ENCODE results near the gene LSM14B.
A peak's percentile ranks its signal among the peaks of the same experiment; 100 is the strongest.

The LSM14B gene

DNA sequence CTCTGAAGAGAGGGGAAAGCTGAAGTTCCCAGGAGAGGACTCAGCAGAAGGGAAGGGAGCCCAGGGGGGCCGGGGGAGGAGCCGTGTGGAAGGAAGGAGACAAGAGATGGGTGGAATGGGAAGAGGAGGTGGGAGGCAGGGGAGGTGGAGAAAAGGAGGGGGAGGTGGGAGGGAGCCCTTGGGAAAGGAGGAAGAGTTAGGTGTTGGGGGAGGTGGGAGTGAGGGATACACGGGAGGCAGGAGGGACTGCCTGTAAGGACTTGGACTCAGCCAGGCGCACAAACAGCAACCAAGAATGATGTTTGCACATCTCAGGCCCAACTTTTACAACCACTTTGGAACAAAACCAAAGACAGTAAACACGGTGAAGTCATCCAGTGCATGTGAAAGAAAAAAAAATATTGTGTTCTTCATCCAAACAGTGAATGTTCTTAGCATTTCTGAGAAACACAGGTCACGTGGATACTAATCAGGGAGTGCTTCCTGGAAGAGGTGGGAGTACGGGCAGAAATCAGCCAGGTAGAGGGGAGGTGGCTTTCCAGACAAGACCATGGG lies 17.4 kb upstream of the LSM14B start:
- Histone ChIP-seq H3K79me1 (ENCODE audit: low read length) (no peaks in the 10 kb centered on the region), H3K4me3 (ENCODE audit: low read depth, low read length) (no peak overlapping the region), H3K4me1 (ENCODE audit: control insufficient read depth in 1 of 2, insufficient read depth in 2 of 2, low read length in 2 of 2) (no peaks in the 10 kb centered on the region), H4K91ac (ENCODE audit: low read depth, low read length) (no peak overlapping the region), H2AK5ac (ENCODE audit: low read length) (no peak overlapping the region), H2AFZ (ENCODE audit: insufficient read depth, low read length, poor library complexity) (no peak overlapping the region), H3K14ac (ENCODE audit: low read length) (no peak overlapping the region), H3K36me3 (ENCODE audit: control insufficient read depth in 1 of 2, insufficient read depth in 2 of 2, low read length in 2 of 2) (no peaks in the 10 kb centered on the region), H2BK12ac (ENCODE audit: low read length) (no peak overlapping the region), H3K27ac (ENCODE audit: low read depth, low read length) (no peak overlapping the region), H3K27me3 (ENCODE audit: insufficient read depth, low read length) (no peaks in the 10 kb centered on the region), H3K9ac (ENCODE audit: low read length) (no peak overlapping the region), H3K18ac (ENCODE audit: low read length) (no peak overlapping the region), H3K4me2 (ENCODE audit: low read length) (no peak overlapping the region), H3K79me2 (ENCODE audit: control insufficient read depth, insufficient read depth, low read length, poor library complexity) (no peaks in the 10 kb centered on the region), H4K8ac (ENCODE audit: low read depth, low read length) (no peak overlapping the region), H2BK120ac (ENCODE audit: insufficient read depth, low read length, poor library complexity) (no peak overlapping the region), H3K9me3 (ENCODE audit: insufficient read depth, low read depth, low read length) (peaks cover 22% of the 10 kb centered on the region), H2BK5ac (ENCODE audit: low read depth, low read length, poor library complexity) (no peak overlapping the region), H3K4ac (ENCODE audit: low read depth, low read length) (no peak overlapping the region), H4K12ac (ENCODE audit: low read depth, low read length) (no peak overlapping the region), H3K23ac (ENCODE audit: low read length) (no peak overlapping the region)
- WGBS (ENCODE audit: extremely low coverage, insufficient coverage, insufficient read length): no CpG with 5 or more reads among the region's 7 CpGs
- no peak for DNase-seq

DNA sequence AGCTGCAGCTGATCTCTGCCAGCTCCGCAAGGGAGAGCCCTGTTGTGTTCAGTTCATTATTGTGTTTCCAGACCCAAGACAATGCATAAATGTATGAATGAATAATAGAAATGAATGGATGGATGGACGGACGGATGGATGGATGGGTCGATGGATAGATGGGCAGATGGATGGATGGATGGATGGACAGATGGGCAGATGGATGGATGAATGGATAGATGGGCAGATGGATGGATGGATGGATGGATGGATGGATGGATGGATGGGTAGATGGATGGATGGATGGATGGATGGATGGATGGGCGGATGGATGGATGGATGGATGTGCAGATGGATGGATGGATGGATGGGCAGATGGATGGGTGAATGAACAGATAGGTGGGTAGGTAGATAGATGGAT lies 16.7 kb upstream of the LSM14B start:
- H3K27me3 ChIP-seq (ENCODE audit: insufficient read depth, low read length): no peaks in the 10 kb centered on the region
- no peak overlapping the region for H3K9ac ChIP-seq (ENCODE audit: low read length)
- no peak overlapping the region for H3K14ac ChIP-seq (ENCODE audit: low read length)
- no peaks in the 10 kb centered on the region for H3K36me3 ChIP-seq (ENCODE audit: control insufficient read depth in 1 of 2, insufficient read depth in 2 of 2, low read length in 2 of 2)
- no peak overlapping the region for H2AK5ac ChIP-seq (ENCODE audit: low read length)
- H4K91ac ChIP-seq (ENCODE audit: low read depth, low read length): no peak overlapping the region
- H3K18ac ChIP-seq (ENCODE audit: low read length): no peak overlapping the region
- no peak overlapping the region for H3K23ac ChIP-seq (ENCODE audit: low read length)
- no peak overlapping the region for H2AFZ ChIP-seq (ENCODE audit: insufficient read depth, low read length, poor library complexity)
- no peak overlapping the region for H2BK12ac ChIP-seq (ENCODE audit: low read length)
- no peaks in the 10 kb centered on the region for H3K79me1 ChIP-seq (ENCODE audit: low read length)
- no peak overlapping the region for H2BK120ac ChIP-seq (ENCODE audit: insufficient read depth, low read length, poor library complexity)
- H3K4me2 ChIP-seq (ENCODE audit: low read length): no peak overlapping the region
- no peak overlapping the region for H2BK5ac ChIP-seq (ENCODE audit: low read depth, low read length, poor library complexity)
- H4K12ac ChIP-seq (ENCODE audit: low read depth, low read length): no peak overlapping the region
- H4K8ac ChIP-seq (ENCODE audit: low read depth, low read length): no peak overlapping the region
- no peak overlapping the region for H3K4ac ChIP-seq (ENCODE audit: low read depth, low read length)
- no peaks in the 10 kb centered on the region for H3K79me2 ChIP-seq (ENCODE audit: control insufficient read depth, insufficient read depth, low read length, poor library complexity)
- 98% methylated on average over 3 of the region's 5 CpGs for WGBS (ENCODE audit: extremely low coverage, insufficient coverage, insufficient read length)
- peak overlapping the region; percentile 39 for H3K4me3 ChIP-seq (ENCODE audit: low read depth, low read length)
- H3K27ac ChIP-seq (ENCODE audit: low read depth, low read length): no peak overlapping the region
- H3K9me3 ChIP-seq (ENCODE audit: insufficient read depth, low read depth, low read length): peaks cover 20% of the 10 kb centered on the region
- DNase-seq: no peak
- H3K4me1 ChIP-seq (ENCODE audit: control insufficient read depth in 1 of 2, insufficient read depth in 2 of 2, low read length in 2 of 2): no peaks in the 10 kb centered on the region

DNA sequence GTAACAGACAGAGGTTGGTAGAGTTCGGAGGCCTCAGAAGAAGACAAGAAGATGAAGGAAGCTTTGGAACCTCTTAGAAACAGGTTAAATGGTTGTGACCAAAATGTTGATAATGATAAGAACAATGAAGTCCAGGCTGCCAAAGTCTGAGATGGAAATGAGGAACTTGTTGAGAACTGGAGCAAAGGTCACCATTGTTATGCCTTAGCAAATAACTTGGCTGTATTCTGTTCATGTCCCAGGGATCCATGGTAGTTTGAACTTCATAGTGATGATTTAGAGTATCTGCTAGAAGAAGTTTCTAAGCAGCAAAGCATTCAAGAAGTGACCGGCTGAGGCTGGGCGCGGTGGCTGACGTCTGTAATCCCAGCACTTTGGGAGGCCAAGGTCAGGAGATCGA lies 11.1 kb upstream of the LSM14B start:
- Histone ChIP-seq H3K4me1 (ENCODE audit: control insufficient read depth in 1 of 2, insufficient read depth in 2 of 2, low read length in 2 of 2) (no peaks in the 10 kb centered on the region), H3K23ac (ENCODE audit: low read length) (no peak overlapping the region), H4K8ac (ENCODE audit: low read depth, low read length) (no peak overlapping the region), H3K36me3 (ENCODE audit: control insufficient read depth in 1 of 2, insufficient read depth in 2 of 2, low read length in 2 of 2) (no peaks in the 10 kb centered on the region), H3K18ac (ENCODE audit: low read length) (no peak overlapping the region), H3K27me3 (ENCODE audit: insufficient read depth, low read length) (no peaks in the 10 kb centered on the region), H4K91ac (ENCODE audit: low read depth, low read length) (no peak overlapping the region), H3K4me3 (ENCODE audit: low read depth, low read length) (no peak overlapping the region), H2AFZ (ENCODE audit: insufficient read depth, low read length, poor library complexity) (no peak overlapping the region), H4K12ac (ENCODE audit: low read depth, low read length) (no peak overlapping the region), H3K79me1 (ENCODE audit: low read length) (no peaks in the 10 kb centered on the region), H2BK5ac (ENCODE audit: low read depth, low read length, poor library complexity) (no peak overlapping the region), H2BK12ac (ENCODE audit: low read length) (no peak overlapping the region), H3K4me2 (ENCODE audit: low read length) (no peak overlapping the region), H2BK120ac (ENCODE audit: insufficient read depth, low read length, poor library complexity) (no peak overlapping the region), H3K27ac (ENCODE audit: low read depth, low read length) (no peak overlapping the region), H3K9ac (ENCODE audit: low read length) (no peak overlapping the region), H2AK5ac (ENCODE audit: low read length) (no peak overlapping the region), H3K79me2 (ENCODE audit: control insufficient read depth, insufficient read depth, low read length, poor library complexity) (no peaks in the 10 kb centered on the region), H3K4ac (ENCODE audit: low read depth, low read length) (no peak overlapping the region), H3K9me3 (ENCODE audit: insufficient read depth, low read depth, low read length) (peaks cover 22% of the 10 kb centered on the region), H3K14ac (ENCODE audit: low read length) (no peak overlapping the region)
- WGBS (ENCODE audit: extremely low coverage, insufficient coverage, insufficient read length): no CpG with 5 or more reads among the region's 6 CpGs
- DNase-seq: no peak

DNA sequence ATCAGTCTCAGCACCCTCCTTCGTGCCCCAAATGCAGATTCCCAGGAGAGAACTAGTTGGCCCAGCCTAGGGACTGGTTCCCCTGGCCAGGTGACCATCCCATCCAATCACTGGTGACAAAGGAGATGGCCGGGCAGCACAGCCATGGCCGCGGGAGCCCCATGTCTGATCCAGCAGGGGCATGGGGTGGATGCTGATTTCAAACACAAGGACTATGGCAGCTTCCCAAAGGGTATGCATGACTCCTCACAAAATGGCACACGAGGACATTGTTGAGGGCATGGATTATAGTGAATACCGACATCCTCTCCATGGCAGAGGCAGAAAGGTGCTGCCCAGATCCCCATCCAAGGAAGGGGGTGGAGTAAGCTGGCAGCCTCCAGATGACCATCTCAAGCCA lies 9.9 kb upstream of the LSM14B start:
- no peak overlapping the region for H4K8ac ChIP-seq (ENCODE audit: low read depth, low read length)
- H3K23ac ChIP-seq (ENCODE audit: low read length): no peak overlapping the region
- WGBS (ENCODE audit: extremely low coverage, insufficient coverage, insufficient read length): no CpG with 5 or more reads among the region's 6 CpGs
- no peaks in the 10 kb centered on the region for H3K79me2 ChIP-seq (ENCODE audit: control insufficient read depth, insufficient read depth, low read length, poor library complexity)
- no peak overlapping the region for H3K18ac ChIP-seq (ENCODE audit: low read length)
- H2BK12ac ChIP-seq (ENCODE audit: low read length): no peak overlapping the region
- H2BK120ac ChIP-seq (ENCODE audit: insufficient read depth, low read length, poor library complexity): no peak overlapping the region
- no peak overlapping the region for H4K91ac ChIP-seq (ENCODE audit: low read depth, low read length)
- no peak overlapping the region for H3K9ac ChIP-seq (ENCODE audit: low read length)
- H3K14ac ChIP-seq (ENCODE audit: low read length): no peak overlapping the region
- H2AFZ ChIP-seq (ENCODE audit: insufficient read depth, low read length, poor library complexity): no peak overlapping the region
- no peak overlapping the region for H3K27ac ChIP-seq (ENCODE audit: low read depth, low read length)
- no peak overlapping the region for H2BK5ac ChIP-seq (ENCODE audit: low read depth, low read length, poor library complexity)
- no peaks in the 10 kb centered on the region for H3K27me3 ChIP-seq (ENCODE audit: insufficient read depth, low read length)
- peaks cover 16% of the 10 kb centered on the region for H3K9me3 ChIP-seq (ENCODE audit: insufficient read depth, low read depth, low read length)
- no peaks in the 10 kb centered on the region for H3K36me3 ChIP-seq (ENCODE audit: control insufficient read depth in 1 of 2, insufficient read depth in 2 of 2, low read length in 2 of 2)
- no peak overlapping the region for H2AK5ac ChIP-seq (ENCODE audit: low read length)
- no peaks in the 10 kb centered on the region for H3K4me1 ChIP-seq (ENCODE audit: control insufficient read depth in 1 of 2, insufficient read depth in 2 of 2, low read length in 2 of 2)
- no peak for DNase-seq
- H3K4ac ChIP-seq (ENCODE audit: low read depth, low read length): no peak overlapping the region
- H4K12ac ChIP-seq (ENCODE audit: low read depth, low read length): no peak overlapping the region
- no peaks in the 10 kb centered on the region for H3K79me1 ChIP-seq (ENCODE audit: low read length)
- H3K4me2 ChIP-seq (ENCODE audit: low read length): no peak overlapping the region
- no peak overlapping the region for H3K4me3 ChIP-seq (ENCODE audit: low read depth, low read length)

All from trophoblast cell (in vitro differentiated cells and primary cell).